Measurements from ENCODE around the gene PNMT. TPM values are rescaled to one million over a fixed set of nuclear protein-coding genes. Genes with fewer than 3 reads are reported as not detected.

PNMT gene
- total and polyA plus RNA-seq, 7 donors, result 5.9 to 15.3 (median 8.6) TPM

DNA sequence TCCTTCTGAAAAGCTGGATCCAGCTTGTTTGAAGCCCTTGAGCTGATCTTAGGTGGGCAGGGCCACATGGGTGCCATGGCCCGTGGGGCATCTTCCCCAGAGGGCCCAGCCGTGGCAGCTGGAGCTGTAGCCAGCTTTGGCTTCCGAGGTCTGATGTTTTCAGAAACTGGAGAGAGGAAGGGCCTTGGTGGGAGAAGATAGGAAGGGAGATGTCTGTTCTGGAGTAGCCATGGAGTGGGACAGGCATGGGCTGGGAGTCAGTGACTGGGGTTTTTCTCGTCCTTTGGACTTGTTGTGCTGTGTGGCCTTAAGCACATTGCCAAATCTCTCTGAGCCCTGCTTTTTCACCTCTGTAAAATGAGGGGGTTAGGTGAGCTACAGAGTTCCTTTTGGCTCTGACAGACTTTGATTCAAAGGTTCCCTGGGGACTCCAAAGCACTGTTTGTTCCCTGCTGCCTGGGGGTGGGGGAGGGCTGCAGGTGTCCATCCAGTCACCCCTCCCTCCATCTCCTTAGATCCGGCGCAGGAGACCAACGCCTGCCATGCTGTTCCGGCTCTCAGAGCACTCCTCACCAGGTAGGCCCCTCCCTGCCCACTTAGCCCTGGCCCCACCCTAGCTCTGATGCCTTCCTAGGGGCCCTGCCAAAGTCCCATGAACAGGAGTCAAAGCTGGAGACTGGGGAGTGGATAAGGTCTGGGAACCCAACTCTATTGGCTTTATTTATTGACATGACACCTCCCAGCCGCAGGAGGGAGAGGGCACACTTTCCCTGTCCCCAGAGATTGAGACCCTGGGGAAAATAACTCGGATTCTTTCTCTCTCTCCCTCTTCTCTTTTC, 39.4 kb upstream of the PNMT start:
- Histone ChIP-seq H3K36me3 (ENCODE audit: insufficient read depth in 1 of 2, low read depth in 1 of 2) (no peaks in the 10 kb centered on the region), H3K4me1 (peaks cover 5% of the 10 kb centered on the region), H3K4me3 (no peak overlapping the region), H3K27me3 (ENCODE audit: insufficient read depth in 3 of 3, low read length in 2 of 3) (peaks cover 0 to 52% (median 13%) of the 10 kb centered on the region in 3 donors), H3K27ac (no peak overlapping the region), H3K9me3 (no peaks in the 10 kb centered on the region)
- no peak for DNase-seq
- TF ChIP-seq, protein P1, sequence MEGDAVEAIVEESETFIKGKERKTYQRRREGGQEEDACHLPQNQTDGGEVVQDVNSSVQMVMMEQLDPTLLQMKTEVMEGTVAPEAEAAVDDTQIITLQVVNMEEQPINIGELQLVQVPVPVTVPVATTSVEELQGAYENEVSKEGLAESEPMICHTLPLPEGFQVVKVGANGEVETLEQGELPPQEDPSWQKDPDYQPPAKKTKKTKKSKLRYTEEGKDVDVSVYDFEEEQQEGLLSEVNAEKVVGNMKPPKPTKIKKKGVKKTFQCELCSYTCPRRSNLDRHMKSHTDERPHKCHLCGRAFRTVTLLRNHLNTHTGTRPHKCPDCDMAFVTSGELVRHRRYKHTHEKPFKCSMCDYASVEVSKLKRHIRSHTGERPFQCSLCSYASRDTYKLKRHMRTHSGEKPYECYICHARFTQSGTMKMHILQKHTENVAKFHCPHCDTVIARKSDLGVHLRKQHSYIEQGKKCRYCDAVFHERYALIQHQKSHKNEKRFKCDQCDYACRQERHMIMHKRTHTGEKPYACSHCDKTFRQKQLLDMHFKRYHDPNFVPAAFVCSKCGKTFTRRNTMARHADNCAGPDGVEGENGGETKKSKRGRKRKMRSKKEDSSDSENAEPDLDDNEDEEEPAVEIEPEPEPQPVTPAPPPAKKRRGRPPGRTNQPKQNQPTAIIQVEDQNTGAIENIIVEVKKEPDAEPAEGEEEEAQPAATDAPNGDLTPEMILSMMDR (IDR thresholded peaks at IDR 0.05), result no peak
- ATAC-seq, result no peak
- intact Hi-C loops (cut with DNase I), result loop anchor here in 1 of 2 donors (10.0 kb wide), 1 partner anchor 236 kb away; the partner anchor contains the start of genes IKZF3 and ZPBP2
- WGBS, 3 donors, result 56 to 64% (median 58%) methylated on average over 10 of the region's 10 CpGs

DNA sequence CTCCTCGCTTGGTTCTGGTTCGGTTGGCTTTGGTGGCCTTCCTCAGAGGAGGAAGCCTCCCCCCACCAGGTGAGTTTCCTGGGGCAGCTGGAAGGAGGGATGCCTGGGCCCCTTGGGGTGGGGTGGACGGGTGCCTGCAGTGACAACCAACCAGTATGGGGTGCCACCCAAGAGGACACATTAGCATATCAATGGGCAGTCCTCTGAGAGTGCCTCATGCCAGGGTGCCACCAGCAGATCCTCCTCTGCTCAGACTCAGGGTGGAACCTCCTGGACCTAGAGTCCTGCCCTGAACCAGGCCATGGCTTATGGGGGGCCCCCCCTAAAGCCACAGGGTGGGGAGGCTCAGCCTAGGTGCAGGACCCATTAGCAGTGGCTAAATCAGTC, 38.8 kb upstream of the PNMT start:
- TF ChIP-seq, protein P1 (IDR thresholded peaks at IDR 0.05), result no peak
- Histone ChIP-seq H3K4me3 (no peak overlapping the region), H3K27ac (no peak overlapping the region), H3K36me3 (ENCODE audit: insufficient read depth in 1 of 2, low read depth in 1 of 2) (no peaks in the 10 kb centered on the region), H3K9me3 (no peaks in the 10 kb centered on the region), H3K4me1 (peaks cover 5% of the 10 kb centered on the region), H3K27me3 (ENCODE audit: insufficient read depth in 3 of 3, low read length in 2 of 3) (peaks cover 0 to 51% (median 13%) of the 10 kb centered on the region in 3 donors)
- DNase-seq (no peak), ATAC-seq (no peak)
- WGBS, 3 donors, result 69 to 73% (median 70%) methylated on average over 3 of the region's 3 CpGs
- intact Hi-C loops (cut with DNase I), result loop anchor here in 1 of 2 donors (10.0 kb wide), 1 partner anchor 235 kb away; the partner anchor contains the start of genes IKZF3 and ZPBP2

DNA sequence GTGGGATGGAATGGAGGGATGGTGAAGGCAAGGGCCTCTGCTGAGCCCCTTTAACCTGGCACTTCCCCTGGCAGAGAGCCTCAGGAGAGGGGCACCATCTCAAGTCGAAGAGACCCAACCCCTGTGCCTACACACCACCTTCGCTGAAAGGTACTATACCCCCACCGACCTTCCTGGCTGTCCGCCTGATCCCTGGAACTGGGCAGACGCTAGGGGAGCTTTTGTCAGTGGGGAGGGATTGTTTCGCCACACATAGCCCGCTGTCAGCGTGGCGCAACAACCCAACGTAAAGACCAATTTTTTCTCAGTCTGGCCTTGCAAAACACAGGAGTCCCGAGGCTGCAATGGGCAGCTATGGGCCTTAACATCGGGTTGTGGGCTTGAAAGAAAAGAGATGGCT, 38.4 kb upstream of the PNMT start:
- Histone ChIP-seq H3K27ac (no peak overlapping the region), H3K4me1 (peaks cover 5% of the 10 kb centered on the region), H3K9me3 (no peaks in the 10 kb centered on the region), H3K27me3 (ENCODE audit: insufficient read depth in 3 of 3, low read length in 2 of 3) (peaks cover 0 to 46% (median 13%) of the 10 kb centered on the region in 3 donors), H3K36me3 (ENCODE audit: insufficient read depth in 1 of 2, low read depth in 1 of 2) (no peaks in the 10 kb centered on the region), H3K4me3 (no peak overlapping the region)
- WGBS, 3 donors, result 72 to 81% (median 74%) methylated on average over 12 of the region's 12 CpGs
- no peak for DNase-seq
- intact Hi-C loops (cut with DNase I), result loop anchor here in 1 of 2 donors (2.0 to 10.0 kb wide), 2 partner anchors 121 to 235 kb away; partner anchors contain the start of genes IKZF3 and ZPBP2
- no peak for ATAC-seq
- TF ChIP-seq, protein P1 (IDR thresholded peaks at IDR 0.05), result no peak

DNA sequence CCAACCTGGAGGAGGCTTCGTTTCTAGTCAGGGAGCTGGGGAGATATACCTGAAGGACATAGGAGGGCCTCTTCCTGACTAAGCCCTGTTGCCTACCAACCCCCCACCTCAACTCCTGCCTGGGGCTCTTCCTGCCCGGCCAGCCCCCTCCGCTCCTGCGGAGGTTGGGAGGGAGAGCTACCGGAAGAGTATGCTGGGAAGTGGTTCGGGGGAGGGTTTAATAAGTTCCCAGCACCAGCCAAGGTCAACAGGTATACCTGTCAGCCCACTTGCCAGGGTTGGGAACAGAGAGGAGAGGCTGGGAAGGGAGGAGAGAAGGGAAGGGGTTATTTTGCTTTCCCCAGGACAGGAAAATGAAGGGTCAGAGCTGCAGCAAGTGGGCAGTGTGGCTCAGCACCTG, 36.9 kb upstream of the PNMT start:
- Histone ChIP-seq H3K27ac (no peak overlapping the region), H3K4me3 (no peak overlapping the region), H3K4me1 (peaks cover 12% of the 10 kb centered on the region), H3K36me3 (ENCODE audit: insufficient read depth in 1 of 2, low read depth in 1 of 2) (no peaks in the 10 kb centered on the region), H3K9me3 (no peaks in the 10 kb centered on the region), H3K27me3 (ENCODE audit: insufficient read depth in 3 of 3, low read length in 2 of 3) (peaks cover 0 to 35% (median 10%) of the 10 kb centered on the region in 3 donors)
- TF ChIP-seq, protein P1 (IDR thresholded peaks at IDR 0.05), result no peak
- WGBS, 3 donors, result 28 to 41% (median 35%) methylated on average over 6 of the region's 6 CpGs
- ATAC-seq (no peak), DNase-seq (no peak)
- intact Hi-C loops (cut with DNase I), result loop anchor here in 1 of 2 donors (2.0 kb wide), 1 partner anchor 119 kb away; no protein-coding TSS in a partner anchor
